Stimulated activated naive CD4-positive, alpha-beta T cell treated with Interleukin-2 at 50 U/mL for 16 hours (primary cell): ENCODE results near the gene ANK2.

Experiments used
- DNase-seq: peaks from one replicate; lab custom pipeline; 2025; lab: John Stamatoyannopoulos, UW

Gene ANK2

GRCh38 chr4:113289766-113290165 is 240.3 kb downstream of the ANK2 start:
- no peak for DNase-seq

- no peak for DNase-seq
Observed at GRCh38 chr4:113290666-113291065, 241.2 kb downstream of the ANK2 start.

- DNase-seq = no peak
Observed at GRCh38 chr4:113292371-113293042, 243.1 kb downstream of the ANK2 start.

GRCh38 chr4:113293043-113293560 is 243.6 kb downstream of the ANK2 start:
- no peak for DNase-seq

- no peak for DNase-seq
Observed at GRCh38 chr4:113293674-113294073, 244.2 kb downstream of the ANK2 start.

GRCh38 chr4:113294908-113295307 is 245.5 kb downstream of the ANK2 start:
- DNase-seq = no peak

GRCh38 chr4:113300471-113300928 is 251.0 kb downstream of the ANK2 start:
- no peak for DNase-seq

GRCh38 chr4:113302051-113302450 is 252.6 kb downstream of the ANK2 start:
- no peak for DNase-seq

- DNase-seq = no peak
Observed at GRCh38 chr4:113303315-113303714, 253.9 kb downstream of the ANK2 start.

GRCh38 chr4:113311047-113311446 is 261.6 kb downstream of the ANK2 start:
- no peak for DNase-seq

GRCh38 chr4:113312529-113312928 is 263.1 kb downstream of the ANK2 start:
- DNase-seq = no peak

- DNase-seq = no peak
Observed at GRCh38 chr4:113314426-113314825, 265.0 kb downstream of the ANK2 start.

- no peak for DNase-seq
Observed at GRCh38 chr4:113316879-113317278, 267.4 kb downstream of the ANK2 start.

- no peak for DNase-seq
Observed at GRCh38 chr4:113317523-113317922, 268.1 kb downstream of the ANK2 start.

- DNase-seq = no peak
Observed at GRCh38 chr4:113322736-113323135, 273.3 kb downstream of the ANK2 start.

GRCh38 chr4:113325876-113326615 is 276.6 kb downstream of the ANK2 start:
- no peak for DNase-seq

- DNase-seq = no peak
Observed at GRCh38 chr4:113327494-113327893, 278.0 kb downstream of the ANK2 start.

- no peak for DNase-seq
Observed at GRCh38 chr4:113328514-113328913, 279.1 kb downstream of the ANK2 start.

GRCh38 chr4:113330200-113330599 is 280.7 kb downstream of the ANK2 start:
- no peak for DNase-seq

- no peak for DNase-seq
Observed at GRCh38 chr4:113331811-113332210, 282.4 kb downstream of the ANK2 start.

GRCh38 chr4:113332701-113333100 is 283.2 kb downstream of the ANK2 start:
- no peak for DNase-seq

- DNase-seq = no peak
Observed at GRCh38 chr4:113335746-113336145, 286.3 kb downstream of the ANK2 start.

- no peak for DNase-seq
Observed at GRCh38 chr4:113336556-113336955, 287.1 kb downstream of the ANK2 start.
